PC-3 (cell line): ENCODE measurements around the gene IRF8. TPM values are rescaled to one million over a fixed set of nuclear protein-coding genes. Genes with fewer than 3 reads are reported as not detected.

Source experiments
- ATAC-seq: fragments of 200-7000 bp; cut with Tn5 transposase; 2 replicates; pipeline ENCODE4 v1.9.1; 2020; ENCODE audit warnings: mild to moderate bottlenecking, moderate library complexity
- BruUV-seq: library from RNA; stranded (reverse); fragments of 400-500 nt; replicated peaks from 2 replicates; lab custom pipeline; 2021; lab: Mats Ljungman, UMichigan
- CTCF ChIA-PET: fragments of 300-600 bp; sonication (Branson Sonifier 250); formaldehyde crosslinking; loops from one replicate; lab custom pipeline; 2022; ENCODE audit warnings: antibody characterized with exemption; lab: Charles Lee
- POLR2A ChIA-PET: fragments of 300-600 bp; sonication (Branson Sonifier 250); formaldehyde crosslinking; loops from one replicate; lab custom pipeline; 2022; ENCODE audit warnings: antibody characterized with exemption; ENCODE audit not compliant: unreplicated experiment; lab: Charles Lee
- DNase-seq: peaks from one replicate; pipeline ENCODE4 v3.0.0-alpha.2; 2015
- H2AFZ ChIP-seq: fragments of 300-600 bp; sonication (generic); 2 replicates; pipeline ENCODE4 v1.6.0; 2016; ENCODE audit warnings: antibody characterized with exemption, low read length
- H3F3A ChIP-seq: fragments of 300-600 bp; sonication (generic); one replicate; pipeline ENCODE4 v1.6.0; 2017; ENCODE audit warnings: antibody characterized with exemption, low read length, control low read depth, mild to moderate bottlenecking; ENCODE audit not compliant: unreplicated experiment
- H3K27ac ChIP-seq: fragments of 300-600 bp; sonication (generic); 2 replicates; pipeline ENCODE4 v1.5.1; 2016; ENCODE audit warnings: mild to moderate bottlenecking, low read length
- H3K27me3 ChIP-seq: fragments of 300-600 bp; sonication (generic); 2 replicates; pipeline ENCODE4 v1.6.1; 2016; ENCODE audit warnings: low read length, mixed read lengths
- H3K36me3 ChIP-seq: fragments of 300-600 bp; sonication (generic); 2 replicates; pipeline ENCODE4 v1.6.1; 2016; ENCODE audit warnings: low read depth, mixed run types, low read length, mixed read lengths
- H3K4me1 ChIP-seq: fragments of 300-600 bp; sonication (generic); 2 replicates; pipeline ENCODE4 v1.5.1; 2016; ENCODE audit warnings: low read length; ENCODE audit not compliant: insufficient read depth
- H3K4me2 ChIP-seq: fragments of 300-600 bp; sonication (generic); 2 replicates; pipeline ENCODE4 v1.6.0; 2016; ENCODE audit warnings: low read length
- H3K4me3 ChIP-seq: fragments of 300-600 bp; sonication (generic); 2 replicates; pipeline ENCODE4 v1.5.1; 2016; ENCODE audit warnings: mild to moderate bottlenecking, low read length, mixed read lengths
- H3K79me2 ChIP-seq: fragments of 300-600 bp; sonication (generic); 2 replicates; pipeline ENCODE4 v1.6.1; 2017; ENCODE audit warnings: low read length, mixed read lengths
- H3K9ac ChIP-seq: fragments of 300-600 bp; sonication (generic); 2 replicates; pipeline ENCODE4 v1.6.0; 2016; ENCODE audit warnings: mild to moderate bottlenecking, low read length
- H3K9me2 ChIP-seq: fragments of 300-600 bp; sonication (generic); replicated peaks from 2 replicates; pipeline ENCODE4 v1.6.1; 2016; ENCODE audit warnings: mixed run types, low read length, mixed read lengths
- H3K9me3 ChIP-seq: fragments of 300-600 bp; sonication (generic); 2 replicates; pipeline ENCODE4 v1.6.1; 2016; ENCODE audit warnings: low read length, mixed read lengths
- H4K20me1 ChIP-seq: fragments of 300-600 bp; sonication (generic); 2 replicates; pipeline ENCODE4 v1.6.1; 2016; ENCODE audit warnings: low read length, mixed read lengths
- CTCF ChIP-seq: fragments of 300-600 bp; sonication (generic); conservative IDR thresholded peaks from 2 replicates; pipeline ENCODE4 v1.5.1; 2017; ENCODE audit warnings: antibody characterized with exemption, low read depth, mild to moderate bottlenecking, low read length
- EZH2 ChIP-seq: fragments of 300-600 bp; sonication (generic); IDR thresholded peaks from one replicate; pipeline ENCODE4 v1.6.1; 2017; ENCODE audit warnings: antibody characterized with exemption, mild to moderate bottlenecking, low read length; ENCODE audit not compliant: unreplicated experiment
- EZH2phosphoT487 ChIP-seq: fragments of 300-600 bp; sonication (generic); IDR thresholded peaks from 2 replicates; pipeline ENCODE4 v1.6.1; 2018; ENCODE audit warnings: mild to moderate bottlenecking, antibody characterized with exemption, low read length, borderline replicate concordance
- intact Hi-C: fragments of 100-400 bp; cut with micrococcal nuclease; formaldehyde crosslinking; loops from 2 replicates; pipeline ENCODE4 v1.9.0; 2023
- total RNA-seq: library from RNA; depleted of rRNA; stranded (reverse); fragments of >200 nt; gene quantifications from 2 replicates; pipeline ENCODE4 v1.2.3, GENCODE V29; 2014

Gene IRF8
- total RNA-seq, 1 experiment from 2014 or later: not detected

GRCh38 chr16:85935974-85936760, 37.2 kb downstream of the IRF8 start:
- ATAC-seq (no peak), DNase-seq (no peak)
- no peak overlapping the region for H2AFZ ChIP-seq
- no peak overlapping the region for H3K4me2 ChIP-seq
- H3K9me3 ChIP-seq: no peaks in the 10 kb centered on the region
- H3K27me3 ChIP-seq: peaks cover 57% of the 10 kb centered on the region
- BruUV-seq: no TSS peak
- no peak overlapping the region for H3K9ac ChIP-seq
- no peak for TF ChIP-seq EZH2phosphoT487
- TF ChIP-seq CTCF: no peak
- POLR2A ChIA-PET: no interaction called here
- H3K4me3 ChIP-seq: no peak overlapping the region
- no peaks in the 10 kb centered on the region for H3K79me2 ChIP-seq
- H3F3A ChIP-seq: no peaks in the 10 kb centered on the region
- no peaks in the 10 kb centered on the region for H4K20me1 ChIP-seq
- H3K36me3 ChIP-seq: no peaks in the 10 kb centered on the region
- intact Hi-C loops: no loop called here
- CTCF ChIA-PET: no interaction called here
- no peaks in the 10 kb centered on the region for H3K4me1 ChIP-seq
- H3K9me2 ChIP-seq: no peaks in the 10 kb centered on the region
- H3K27ac ChIP-seq: no peak overlapping the region

- H3K4me2 ChIP-seq: no peak overlapping the region
- H3K27me3 ChIP-seq: peaks cover 61% of the 10 kb centered on the region
- H3K36me3 ChIP-seq: no peaks in the 10 kb centered on the region
- BruUV-seq: no TSS peak
- H3F3A ChIP-seq: no peaks in the 10 kb centered on the region
- no peak overlapping the region for H3K4me3 ChIP-seq
- intact Hi-C loops: no loop called here
- H3K4me1 ChIP-seq: no peaks in the 10 kb centered on the region
- no peaks in the 10 kb centered on the region for H4K20me1 ChIP-seq
- CTCF ChIA-PET: no interaction called here
- H3K9ac ChIP-seq: no peak overlapping the region
- ATAC-seq (no peak), DNase-seq (no peak)
- H3K27ac ChIP-seq: no peak overlapping the region
- no peaks in the 10 kb centered on the region for H3K9me2 ChIP-seq
- no peaks in the 10 kb centered on the region for H3K79me2 ChIP-seq
- no peaks in the 10 kb centered on the region for H3K9me3 ChIP-seq
- TF ChIP-seq EZH2: no peak
- no peak for TF ChIP-seq CTCF
- TF ChIP-seq EZH2phosphoT487: no peak
- no peak overlapping the region for H2AFZ ChIP-seq
- POLR2A ChIA-PET: no interaction called here
Measured at GRCh38 chr16:85936816-85937215, 37.9 kb downstream of the IRF8 start.

- intact Hi-C loops: no loop called here
- no peak for ATAC-seq
- H3K4me3 ChIP-seq: no peak overlapping the region
- no peaks in the 10 kb centered on the region for H3F3A ChIP-seq
- H3K4me1 ChIP-seq: no peaks in the 10 kb centered on the region
- BruUV-seq: no TSS peak
- TF ChIP-seq CTCF: no peak
- no peak overlapping the region for H2AFZ ChIP-seq
- H3K79me2 ChIP-seq: no peaks in the 10 kb centered on the region
- H3K9ac ChIP-seq: no peak overlapping the region
- no peaks in the 10 kb centered on the region for H3K9me2 ChIP-seq
- ChIA-PET POLR2A (no interaction called here), CTCF (no interaction called here)
- no peaks in the 10 kb centered on the region for H4K20me1 ChIP-seq
- peaks cover 61% of the 10 kb centered on the region for H3K27me3 ChIP-seq
- H3K27ac ChIP-seq: no peak overlapping the region
- H3K36me3 ChIP-seq: no peaks in the 10 kb centered on the region
- no peaks in the 10 kb centered on the region for H3K9me3 ChIP-seq
- no peak overlapping the region for H3K4me2 ChIP-seq
- no peak for DNase-seq
Measured at GRCh38 chr16:85940214-85940613, 41.3 kb downstream of the IRF8 start.
